OCI-LY1 (cell line): ENCODE measurements around the gene CHRNA3.

Experiments
- EZH2 ChIP-seq: fragments of 200-600 bp; sonication (generic), shearing (Covaris generic); IDR thresholded peaks from 2 replicates; pipeline ENCODE4 v1.8.0; 2017; ENCODE audit warnings: borderline replicate concordance, mixed run types, mild to moderate bottlenecking, antibody characterized with exemption, low read length, moderate library complexity, mixed read lengths
- TF ChIP-seq, protein P1 (sequence below): fragments of 200-600 bp; sonication (generic), shearing (Covaris generic); IDR thresholded peaks from 2 replicates; pipeline ENCODE4 v1.5.1; 2017; ENCODE audit warnings: mild to moderate bottlenecking, antibody characterized with exemption, low read length, moderate library complexity, mixed read lengths

DNA sequence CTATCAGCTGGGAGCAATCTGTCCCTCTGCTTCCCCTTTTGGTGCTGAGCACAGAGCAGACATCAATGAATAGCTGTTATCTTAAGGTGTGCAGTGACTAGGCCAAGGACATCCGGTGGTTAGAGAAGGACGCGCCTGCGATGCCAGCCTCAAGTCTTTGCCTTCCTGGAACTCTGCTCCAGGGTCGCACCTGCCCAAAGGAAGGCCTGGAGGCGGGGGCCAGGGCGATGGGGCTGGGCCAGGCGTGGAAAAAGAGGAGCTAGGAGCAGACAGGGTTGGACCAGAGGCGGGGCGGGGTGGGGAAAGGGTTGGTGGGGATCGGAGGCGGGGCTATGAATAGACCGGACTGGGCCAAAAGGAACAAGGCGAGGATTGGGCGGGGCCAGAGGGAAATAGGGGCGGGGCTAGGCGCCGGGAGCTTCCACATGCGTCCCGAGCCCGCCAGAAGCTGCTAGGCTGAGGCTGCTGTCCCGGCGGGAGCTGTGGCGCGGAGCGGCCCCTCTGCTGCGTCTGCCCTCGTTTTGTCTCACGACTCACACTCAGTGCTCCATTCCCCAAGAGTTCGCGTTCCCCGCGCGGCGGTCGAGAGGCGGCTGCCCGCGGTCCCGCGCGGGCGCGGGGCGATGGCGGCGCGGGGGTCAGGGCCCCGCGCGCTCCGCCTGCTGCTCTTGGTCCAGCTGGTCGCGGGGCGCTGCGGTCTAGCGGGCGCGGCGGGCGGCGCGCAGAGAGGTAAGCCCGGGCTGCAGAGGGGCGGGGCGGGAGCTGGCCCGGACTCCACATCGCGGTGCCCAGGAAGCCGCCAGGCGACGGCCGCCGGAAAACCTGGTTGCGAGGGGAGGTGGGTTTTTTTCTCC, 55.5 kb downstream of the CHRNA3 start, which contains the start of gene CHRNA5:
- no peak for TF ChIP-seq EZH2
- TF ChIP-seq, protein P1, sequence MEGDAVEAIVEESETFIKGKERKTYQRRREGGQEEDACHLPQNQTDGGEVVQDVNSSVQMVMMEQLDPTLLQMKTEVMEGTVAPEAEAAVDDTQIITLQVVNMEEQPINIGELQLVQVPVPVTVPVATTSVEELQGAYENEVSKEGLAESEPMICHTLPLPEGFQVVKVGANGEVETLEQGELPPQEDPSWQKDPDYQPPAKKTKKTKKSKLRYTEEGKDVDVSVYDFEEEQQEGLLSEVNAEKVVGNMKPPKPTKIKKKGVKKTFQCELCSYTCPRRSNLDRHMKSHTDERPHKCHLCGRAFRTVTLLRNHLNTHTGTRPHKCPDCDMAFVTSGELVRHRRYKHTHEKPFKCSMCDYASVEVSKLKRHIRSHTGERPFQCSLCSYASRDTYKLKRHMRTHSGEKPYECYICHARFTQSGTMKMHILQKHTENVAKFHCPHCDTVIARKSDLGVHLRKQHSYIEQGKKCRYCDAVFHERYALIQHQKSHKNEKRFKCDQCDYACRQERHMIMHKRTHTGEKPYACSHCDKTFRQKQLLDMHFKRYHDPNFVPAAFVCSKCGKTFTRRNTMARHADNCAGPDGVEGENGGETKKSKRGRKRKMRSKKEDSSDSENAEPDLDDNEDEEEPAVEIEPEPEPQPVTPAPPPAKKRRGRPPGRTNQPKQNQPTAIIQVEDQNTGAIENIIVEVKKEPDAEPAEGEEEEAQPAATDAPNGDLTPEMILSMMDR = no peak
